ENCODE measurements around the gene DLG3. TPM values are rescaled to one million over a fixed set of nuclear protein-coding genes. Genes with fewer than 3 reads are reported as not detected.

DLG3 gene
- total and polyA plus RNA-seq, 11 donors, result 6.1 to 14.8 (median 9.6) TPM

- Histone ChIP-seq H3K36me3 (no peaks in the 10 kb centered on the region), H3K4me1 (peaks cover 0 to 20% (median 3%) of the 10 kb centered on the region in 12 donors), H3K27ac (peak overlapping the region in 6 of 12 donors; percentile 70 to 97 (median 86)), H3K27me3 (peaks cover 0 to 13% (median 0%) of the 10 kb centered on the region in 9 donors), H3K4me3 (peak overlapping the region in 11 of 12 donors; percentile 42 to 94 (median 68)), H3K9me3 (no peaks in the 10 kb centered on the region)
- 54 to 66% (median 62%) methylated on average over 15 of the region's 15 CpGs for WGBS, 4 donors
- intact Hi-C loops (cut with DNase I), result loop anchor here in 5 of 10 donors (2.0 to 10.0 kb wide), 6 partner anchors 138 to 238 kb away; partner anchors contain the start of genes PDZD11 (in 2 of the 5), KIF4A (in 1 of the 5) and RAB41 (in 1 of the 5)
- ATAC-seq (no peak), DNase-seq (no peak)
- TF ChIP-seq POLR2A (IDR thresholded peaks at IDR 0.05) (no peak), CTCF (IDR thresholded peaks at IDR 0.05) (no peak)
Measured at GRCh38 chrX:70432936-70433847, 11.4 kb upstream of the DLG3 start.

GRCh38 chrX:70433848-70434351 is 10.7 kb upstream of the DLG3 start:
- H3K9me3 ChIP-seq, result no peaks in the 10 kb centered on the region
- H3K27ac ChIP-seq, result peak overlapping the region; percentile 38 to 97 (median 83)
- no peaks in the 10 kb centered on the region for H3K36me3 ChIP-seq
- ATAC-seq, result peak; percentile 53 to 80 (median 73)
- peak; percentile 56 to 78 (median 63) for TF ChIP-seq CTCF (IDR thresholded peaks at IDR 0.05)
- no peak for TF ChIP-seq POLR2A (IDR thresholded peaks at IDR 0.05)
- DNase-seq, result peak; percentile 66 to 84 (median 71)
- peaks cover 0 to 18% (median 0%) of the 10 kb centered on the region in 9 donors for H3K27me3 ChIP-seq
- intact Hi-C loops (cut with DNase I), result loop anchor here in 5 of 10 donors (2.0 to 10.0 kb wide), 6 partner anchors 139 to 239 kb away; partner anchors contain the start of genes PDZD11 (in 2 of the 5), KIF4A (in 1 of the 5) and RAB41 (in 1 of the 5)
- H3K4me3 ChIP-seq, result peak overlapping the region; percentile 35 to 94 (median 68)
- WGBS, 4 donors, result 0 to 40% (median 17%) methylated on average over 34 to 37 of the region's 37 CpGs
- peaks cover 0 to 20% (median 3%) of the 10 kb centered on the region in 12 donors for H3K4me1 ChIP-seq

- Histone ChIP-seq H3K27me3 (peaks cover 0 to 18% (median 0%) of the 10 kb centered on the region in 9 donors), H3K36me3 (no peaks in the 10 kb centered on the region), H3K4me3 (peak overlapping the region; percentile 35 to 94 (median 68)), H3K27ac (peak overlapping the region; percentile 53 to 97 (median 83)), H3K9me3 (no peaks in the 10 kb centered on the region), H3K4me1 (peaks cover 0 to 20% (median 3%) of the 10 kb centered on the region in 12 donors)
- intact Hi-C loops (cut with DNase I), result loop anchor here in 5 of 10 donors (5.0 to 10.0 kb wide), 5 partner anchors 140 to 240 kb away; partner anchors contain the start of genes PDZD11 (in 2 of the 5), KIF4A (in 1 of the 5) and RAB41 (in 1 of the 5)
- DNase-seq (peak; percentile 88 to 92 (median 90)), ATAC-seq (peak; percentile 87 to 96 (median 92))
- TF ChIP-seq CTCF (IDR thresholded peaks at IDR 0.05), result no peak
- TF ChIP-seq POLR2A (IDR thresholded peaks at IDR 0.05), result peak; percentile 56 to 59
- 0 to 49% (median 18%) methylated on average over 42 to 45 of the region's 45 CpGs for WGBS, 4 donors
Measured at GRCh38 chrX:70434352-70434866, 10.2 kb upstream of the DLG3 start.

All from heart left ventricle (tissue), 16 donors.